AG04449 (cell line): ENCODE data around the gene NCK1.
A peak's percentile ranks its signal among the peaks of the same experiment; 100 is the strongest.
"Not testable (repeated sequence)": the region's sequence is repeated elsewhere in the genome, so short reads cannot be mapped to it uniquely, and the experiment has no call there.

Source experiments
- CTCF ChIA-PET: fragments of 350-600 bp; formaldehyde crosslinking; extraction: SDS; loops from one replicate; lab custom pipeline; 2021; ENCODE audit warnings: antibody characterized with exemption; lab: Yijun Ruan, JAX
- POLR2A ChIA-PET: fragments of 400-600, 350-600 bp; formaldehyde crosslinking; extraction: SDS; loops from one replicate; lab custom pipeline; 2020; ENCODE audit warnings: antibody characterized with exemption, inconsistent platforms; lab: Yijun Ruan, JAX
- DNase-seq: peaks from one replicate; pipeline ENCODE4 v3.0.0-alpha.2; 2010; ENCODE audit warnings: low read depth, low spot score
- H3K4me3 ChIP-seq: 2 replicates; pipeline ENCODE4 v1.5.1; 2011; ENCODE audit warnings: low read depth, mild to moderate bottlenecking, control low read depth, low read length
- CTCF ChIP-seq: IDR thresholded peaks from one replicate; pipeline ENCODE4 v1.5.1; 2011; ENCODE audit warnings: mild to moderate bottlenecking, moderate library complexity, low read length, control low read depth, inconsistent platforms; ENCODE audit not compliant: insufficient read depth; ENCODE audit errors: missing control alignments

The NCK1 gene

GRCh38 chr3:136856665-136857064 is 5.3 kb upstream of the NCK1 start:
- no peak for DNase-seq
- POLR2A ChIA-PET: no interaction called here
- H3K4me3 ChIP-seq: no peak overlapping the region
- TF ChIP-seq CTCF: no peak
- CTCF ChIA-PET: interaction anchor here (0.8 kb wide), 1 partner anchor 70 kb away, joined by 3 read pairs; no protein-coding TSS in a partner anchor

- H3K4me3 ChIP-seq: no peak overlapping the region
- no peak for TF ChIP-seq CTCF
- POLR2A ChIA-PET: no interaction called here
- DNase-seq: no peak
- CTCF ChIA-PET: interaction anchor here (0.6 to 1.0 kb wide), 2 partner anchors 19 to 77 kb away, joined by 4 read pairs; no protein-coding TSS in a partner anchor
These were observed 3.6 kb upstream of the NCK1 start for GRCh38 chr3:136858381-136858780.

GRCh38 chr3:136860541-136860940 is 1.5 kb upstream of the NCK1 start:
- CTCF ChIA-PET: interaction anchor here (1.3 to 4.1 kb wide), 3 partner anchors 21 to 154 kb away, joined by 3 to 20 read pairs (median 11); partner anchors contain the start of gene STAG1
- peak overlapping the region; percentile 23 for H3K4me3 ChIP-seq
- POLR2A ChIA-PET: interaction anchor here (0.6 to 1.8 kb wide), 3 partner anchors 8 to 1327 kb away, joined by 3 to 7 read pairs (median 3); no protein-coding TSS in a partner anchor
- DNase-seq: no peak
- no peak for TF ChIP-seq CTCF

GRCh38 chr3:136862617-136863322 is 762 bp downstream of the NCK1 start:
- no peak for TF ChIP-seq CTCF
- peak overlapping the region; percentile 92 for H3K4me3 ChIP-seq
- POLR2A ChIA-PET: interaction anchor here (0.6 to 2.5 kb wide), 9 partner anchors 10 to 648 kb away, joined by 3 to 16 read pairs (median 3); partner anchors contain the start of genes IL20RB and STAG1
- no peak for DNase-seq
- CTCF ChIA-PET: interaction anchor here (0.9 to 4.1 kb wide), 4 partner anchors 73 to 151 kb away, joined by 3 to 20 read pairs (median 3); partner anchors contain the start of gene STAG1

- TF ChIP-seq CTCF: no peak
- POLR2A ChIA-PET: no interaction called here
- CTCF ChIA-PET: no interaction called here
- DNase-seq: no peak
- H3K4me3 ChIP-seq: no peak overlapping the region
These were observed 7.3 kb downstream of the NCK1 start for GRCh38 chr3:136869282-136869681.

GRCh38 chr3:136872258-136872657 is 10.2 kb downstream of the NCK1 start:
- POLR2A ChIA-PET, CTCF ChIA-PET: not testable (repeated sequence)

GRCh38 chr3:136879510-136879909 is 17.5 kb downstream of the NCK1 start:
- H3K4me3 ChIP-seq, CTCF ChIA-PET, DNase-seq, POLR2A ChIA-PET: not testable (repeated sequence)

More at GRCh38 chr3:136872258-136872657, 10.2 kb downstream of the NCK1 start:
- H3K4me3 ChIP-seq, DNase-seq: not testable (repeated sequence)
